Colonic mucosa (tissue), 4 donors: ENCODE measurements around the gene CORO7. TPM values are rescaled to one million over a fixed set of nuclear protein-coding genes. Genes with fewer than 3 reads are reported as not detected.

Experiments used
- DNase-seq: peaks from one replicate; pipeline ENCODE4 v3.0.0-alpha.2; 2020
- H3K27ac ChIP-seq: fragments of 200-600 bp; one replicate; pipeline ENCODE4 v1.8.0; 2021
- H3K27me3 ChIP-seq: fragments of 200-600 bp; one replicate; pipeline ENCODE4 v1.8.0; 2021
- H3K36me3 ChIP-seq: fragments of 200-600 bp; one replicate; pipeline ENCODE4 v1.8.0; 2021
- H3K4me1 ChIP-seq: fragments of 200-600 bp; one replicate; pipeline ENCODE4 v1.8.0; 2021; ENCODE audit warnings: mild to moderate bottlenecking
- H3K4me3 ChIP-seq: fragments of 200-600 bp; one replicate; pipeline ENCODE4 v1.8.0; 2021
- H3K9ac ChIP-seq, 2 donors: one replicate each; pipeline ENCODE4 v1.7.0; 2013; ENCODE audit warnings: control low read depth in 2 of 2, low read depth in 2 of 2, low read length in 2 of 2
- H3K9me3 ChIP-seq: fragments of 200-600 bp; one replicate; pipeline ENCODE4 v1.8.0; 2021
- CTCF ChIP-seq: fragments of 200-600 bp; IDR thresholded peaks from one replicate; pipeline ENCODE4 v1.8.0; 2022; ENCODE audit warnings: antibody characterized with exemption, mild to moderate bottlenecking
- intact Hi-C: fragments of 100-400 bp; cut with DNase I; formaldehyde crosslinking; loops from one replicate; pipeline ENCODE4 v1.14.1; 2022
- total RNA-seq, 2 donors: library from RNA; stranded (reverse); fragmentation: NEBNext Ultra II Directional in 1 of 2; extraction: Animal tissue kit (Norgen Biotek cat#: 25700) in 1 of 2; gene quantifications; one replicate each; pipeline ENCODE4 v1.2.1, GENCODE V29; 2021
- donor health status: healthy.
- donor health status: DM: no; HTN: no; CAD: no.
- donor health status: DM: no; HTN: no; CAD: no.

Gene CORO7
- total RNA-seq, 2 donors from 2014 or later: 37.2 to 55.9 TPM

GRCh38 chr16:4386951-4387565 is 29.3 kb downstream of the CORO7 start:
- TF ChIP-seq CTCF: no peak
- H3K27ac ChIP-seq: no peak overlapping the region
- intact Hi-C loops: no loop called here
- H3K9me3 ChIP-seq: no peaks in the 10 kb centered on the region
- H3K9ac ChIP-seq: no peak overlapping the region
- H3K4me1 ChIP-seq: no peaks in the 10 kb centered on the region
- H3K27me3 ChIP-seq: no peaks in the 10 kb centered on the region
- H3K36me3 ChIP-seq: no peaks in the 10 kb centered on the region
- no peak for DNase-seq
- H3K4me3 ChIP-seq: no peak overlapping the region

GRCh38 chr16:4386451-4386805 is 30.0 kb downstream of the CORO7 start:
- Histone ChIP-seq H3K4me1 (no peaks in the 10 kb centered on the region), H3K9ac (no peak overlapping the region), H3K27ac (no peak overlapping the region), H3K27me3 (no peaks in the 10 kb centered on the region), H3K9me3 (no peaks in the 10 kb centered on the region), H3K4me3 (no peak overlapping the region), H3K36me3 (no peaks in the 10 kb centered on the region)
- no peak for DNase-seq
- intact Hi-C loops: no loop called here
- TF ChIP-seq CTCF: no peak

- TF ChIP-seq CTCF: no peak
- intact Hi-C loops: no loop called here
- DNase-seq: no peak
- H3K9ac ChIP-seq: no peak overlapping the region
- no peaks in the 10 kb centered on the region for H3K27me3 ChIP-seq
- H3K9me3 ChIP-seq: no peaks in the 10 kb centered on the region
- H3K27ac ChIP-seq: no peak overlapping the region
- H3K4me1 ChIP-seq: no peaks in the 10 kb centered on the region
- no peak overlapping the region for H3K4me3 ChIP-seq
- no peaks in the 10 kb centered on the region for H3K36me3 ChIP-seq
These were observed 30.5 kb downstream of the CORO7 start for GRCh38 chr16:4385789-4386450.

- no peak for DNase-seq
- Histone ChIP-seq H3K36me3 (no peaks in the 10 kb centered on the region), H3K9ac (no peak overlapping the region), H3K4me3 (no peak overlapping the region), H3K27me3 (no peaks in the 10 kb centered on the region), H3K4me1 (no peaks in the 10 kb centered on the region), H3K9me3 (no peaks in the 10 kb centered on the region), H3K27ac (no peak overlapping the region)
- intact Hi-C loops: no loop called here
- TF ChIP-seq CTCF: no peak
These were observed 31.2 kb downstream of the CORO7 start for GRCh38 chr16:4385066-4385788.

- no peaks in the 10 kb centered on the region for H3K27me3 ChIP-seq
- H3K9ac ChIP-seq: no peak overlapping the region
- H3K4me3 ChIP-seq: no peak overlapping the region
- no peaks in the 10 kb centered on the region for H3K4me1 ChIP-seq
- intact Hi-C loops: no loop called here
- H3K27ac ChIP-seq: no peak overlapping the region
- no peaks in the 10 kb centered on the region for H3K36me3 ChIP-seq
- no peaks in the 10 kb centered on the region for H3K9me3 ChIP-seq
- TF ChIP-seq CTCF: no peak
- no peak for DNase-seq
These were observed 31.9 kb downstream of the CORO7 start for GRCh38 chr16:4384509-4384942.
